Hematopoietic multipotent progenitor cell (in vitro differentiated cells): ENCODE data around the gene MPO. TPM values are rescaled to one million over a fixed set of nuclear protein-coding genes. Genes with fewer than 3 reads are reported as not detected.

ENCODE experiments used
- DNase-seq, 3 donors: peaks; one replicate each; pipeline ENCODE4 v3.0.0-alpha.2; 2011 to 2015; ENCODE audit warnings: low read depth in 2 of 3, low spot score in 2 of 3
- total RNA-seq: library from RNA; depleted of rRNA; stranded (reverse); fragments of >200 nt; gene quantifications from one replicate; pipeline ENCODE4 v1.2.3, GENCODE V29; 2012

Gene MPO
- total RNA-seq, 1 donor, result 371 TPM

DNA sequence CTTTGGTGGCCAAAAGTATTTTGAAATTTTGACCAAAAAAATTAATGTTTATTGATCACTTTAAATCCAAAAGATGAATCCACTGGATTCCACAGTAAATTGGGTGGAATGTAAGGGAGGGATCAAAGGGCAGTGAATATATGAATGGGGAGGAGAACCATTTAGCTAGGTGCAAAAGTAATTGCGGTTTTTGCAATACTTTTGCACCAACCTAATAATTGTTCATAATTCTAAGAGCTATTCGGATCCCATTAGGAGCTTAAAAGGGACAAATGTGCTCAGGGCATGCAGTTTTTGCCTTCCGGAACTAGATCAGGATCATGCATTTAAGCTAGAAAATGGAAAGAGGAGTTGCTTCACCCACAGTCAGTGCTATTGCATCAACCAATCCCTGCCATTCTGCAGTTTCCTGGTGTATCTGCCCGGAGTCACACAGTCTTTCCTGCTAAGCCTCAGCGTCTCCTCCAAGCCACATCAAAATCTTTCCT lies 42.5 kb downstream of the MPO start, which contains the start of gene LPO:
TSS of gene LPO (plus strand) at position 438 of the 488 bp plus-strand sequence. CDS start 4,396 bp downstream, outside the sequence.
- DNase-seq, result no peak

DNA sequence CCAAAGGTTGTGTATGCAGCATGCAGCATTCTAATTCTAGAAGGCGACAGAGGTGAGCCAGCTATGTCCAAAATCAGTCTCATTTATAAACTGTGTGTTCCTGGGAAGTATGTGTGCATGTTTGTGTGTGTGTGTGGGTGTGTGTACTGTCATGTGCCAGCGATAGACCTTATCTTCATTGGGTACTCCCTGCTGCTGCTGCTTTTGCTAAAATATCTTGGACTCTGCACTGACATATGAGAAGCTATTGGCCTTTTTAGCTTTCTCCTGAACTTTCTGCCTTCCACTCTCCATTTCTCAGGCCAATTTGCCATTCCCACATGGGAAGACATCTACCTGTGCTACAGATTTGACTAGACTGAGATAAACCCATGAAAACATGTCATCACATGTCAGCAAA lies 44.3 kb downstream of the MPO start:
- DNase-seq, result no peak

DNA sequence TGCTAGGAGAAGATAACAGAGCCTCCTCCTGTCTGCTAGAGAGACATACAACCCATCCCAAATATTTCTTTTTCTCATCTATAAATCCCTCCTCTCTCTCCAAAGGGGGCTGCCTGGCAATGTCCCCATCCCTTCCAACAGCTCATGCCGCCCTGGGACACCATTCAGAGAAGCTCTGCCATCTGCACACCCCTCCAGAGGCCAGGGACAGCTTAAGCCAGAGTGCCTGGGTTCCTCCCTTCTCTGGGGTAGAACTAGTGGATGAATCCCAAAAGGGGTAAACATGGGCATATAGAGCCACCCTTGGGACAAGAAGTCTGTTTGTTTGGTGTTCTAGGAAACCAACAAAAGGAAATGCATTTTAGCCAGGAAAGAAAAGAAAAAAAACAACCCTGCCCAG lies 44.9 kb downstream of the MPO start:
- no peak for DNase-seq

GRCh38 chr17:58234512-58234911 lies 46.2 kb downstream of the MPO start:
- no peak for DNase-seq

DNA sequence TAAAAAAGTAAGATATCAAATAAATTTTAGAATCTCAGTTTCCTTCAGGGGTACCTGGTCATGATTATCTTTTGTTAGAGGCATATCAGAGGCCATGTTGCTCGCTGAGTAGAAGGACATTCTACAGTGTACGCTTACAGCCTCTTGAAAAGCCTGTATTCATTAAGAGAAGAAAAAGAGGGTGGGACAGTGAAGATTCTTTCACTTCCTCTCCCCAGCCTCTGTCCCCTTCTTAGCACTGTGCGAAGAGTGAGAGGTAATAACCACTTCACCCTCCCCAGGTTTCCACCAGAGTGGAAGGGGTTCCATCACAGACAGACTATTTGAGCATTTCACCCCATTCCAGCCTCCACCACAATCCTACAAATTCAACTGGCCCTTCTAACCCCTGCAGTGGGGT lies 47.2 kb downstream of the MPO start:
- DNase-seq, result no peak

GRCh38 chr17:58232707-58233156 lies 48.0 kb downstream of the MPO start:
- no peak for DNase-seq

- no peak for DNase-seq
Observed at GRCh38 chr17:58231641-58232040, 49.1 kb downstream of the MPO start.

- DNase-seq, result no peak
Observed at GRCh38 chr17:58229881-58230280, 50.9 kb downstream of the MPO start.

GRCh38 chr17:58229384-58229783 lies 51.4 kb downstream of the MPO start:
- no peak for DNase-seq

GRCh38 chr17:58228679-58229078 lies 52.1 kb downstream of the MPO start:
- DNase-seq, result no peak

- DNase-seq, result no peak
Observed at GRCh38 chr17:58227733-58228132, 53.0 kb downstream of the MPO start.

DNA sequence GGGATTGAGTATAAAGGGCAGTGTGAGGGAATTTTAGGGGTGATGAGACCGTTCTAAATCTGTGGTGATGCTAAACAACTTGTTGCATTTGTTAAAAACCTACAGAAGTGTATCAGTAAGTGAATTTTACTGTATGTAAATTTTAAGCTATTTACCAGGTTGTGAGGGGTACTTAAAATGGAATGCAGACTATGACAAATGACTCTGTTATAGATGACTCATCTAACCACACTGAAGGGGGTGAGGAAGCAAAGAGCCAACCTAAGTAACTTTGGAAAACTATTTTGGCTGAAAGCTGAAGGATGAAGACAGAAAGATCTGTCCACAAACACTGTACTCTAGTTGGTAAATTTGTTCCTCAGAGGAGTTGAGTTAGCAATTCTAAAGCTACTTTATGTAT lies 56.4 kb downstream of the MPO start:
- DNase-seq, result peak in 2 of 3 donors; percentile 31 to 47

Other genes starting within 250 kb of the MPO start
- gene DYNLL2, start 197.5 kb downstream of the MPO start, total RNA-seq, result 14.5 TPM
- gene OR4D1, start 132.6 kb downstream of the MPO start, total RNA-seq, result 0.81 TPM
- under 0.01 TPM for gene OR4D2, start 114.0 kb downstream of the MPO start, total RNA-seq
- 0.54 TPM for gene EPX, start 88.2 kb downstream of the MPO start, total RNA-seq
- 21.3 TPM for gene MKS1, start 61.7 kb downstream of the MPO start, total RNA-seq
- gene LPO, start 42.4 kb downstream of the MPO start, total RNA-seq, result under 0.01 TPM
- 16.7 TPM for gene TSPOAP1, start 47.9 kb upstream of the MPO start, total RNA-seq
- 67.3 TPM for gene SUPT4H1, start 71.3 kb upstream of the MPO start, total RNA-seq
- 0.54 TPM for gene RNF43, start 136.6 kb upstream of the MPO start, total RNA-seq
- gene HSF5, start 207.5 kb upstream of the MPO start, total RNA-seq, result 2.4 TPM
- 55.2 TPM for gene MTMR4, start 233.7 kb upstream of the MPO start, total RNA-seq